HAP-1 (cell line): ENCODE data around the gene POSTN.
"Not testable (repeated sequence)": the region's sequence is repeated elsewhere in the genome, so short reads cannot be mapped to it uniquely, and the experiment has no call there.

Experiments used
- DNase-seq, 2 experiments: peaks; one replicate each; pipeline ENCODE4 v3.0.0-alpha.2; 2016 to 2020; ENCODE audit warnings: low spot score in 2 of 2
- H3K27me3 ChIP-seq: fragments of 250-450 bp; sonication (Bioruptor Pico); 2 replicates; pipeline ENCODE4 v1.5.1; 2020; ENCODE audit warnings: low read depth, mild to moderate bottlenecking, moderate library complexity
- H3K36me3 ChIP-seq: fragments of 250-450 bp; sonication (Bioruptor Pico); replicated peaks from 2 replicates; pipeline ENCODE4 v1.5.1; 2020; ENCODE audit warnings: mild to moderate bottlenecking
- H3K4me1 ChIP-seq: fragments of 250-450 bp; sonication (Bioruptor Pico); 2 replicates; pipeline ENCODE4 v1.5.1; 2020; ENCODE audit warnings: mild to moderate bottlenecking
- H3K4me3 ChIP-seq: fragments of 250-450 bp; sonication (Bioruptor Pico); 2 replicates; pipeline ENCODE4 v1.5.1; 2020; ENCODE audit warnings: mild to moderate bottlenecking, moderate library complexity
- H3K9me3 ChIP-seq: fragments of 250-450 bp; sonication (Bioruptor Pico); 2 replicates; pipeline ENCODE4 v1.5.1; 2020; ENCODE audit warnings: mild to moderate bottlenecking, moderate library complexity
- in situ Hi-C: fragments of 300-500 bp; cut with MboI; formaldehyde crosslinking; loops from 3 replicates; pipeline ENCODE4 v1.14.3; 2020; ENCODE audit warnings: low sequenced_read_pairs, inconsistent platforms, mixed read lengths

Gene POSTN

DNA sequence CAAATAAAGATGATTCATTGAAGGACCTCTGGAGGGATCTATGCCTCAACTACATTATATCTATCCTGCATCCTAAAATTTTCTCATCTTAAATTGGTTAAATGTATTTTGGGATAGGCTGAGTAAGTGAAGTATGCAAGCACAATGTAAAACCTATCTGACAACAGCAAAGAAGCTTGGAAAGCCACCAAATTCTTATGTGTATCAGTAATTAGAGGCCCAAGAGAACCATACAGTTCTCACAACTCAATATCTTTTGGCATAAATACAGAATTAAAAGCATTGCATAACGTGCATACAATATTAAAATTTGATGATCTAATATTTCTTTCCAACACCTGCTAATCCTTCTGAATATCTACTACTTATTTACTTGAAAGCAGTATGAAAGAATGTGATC lies 13.0 kb downstream of the POSTN start:
- Histone ChIP-seq H3K9me3 (no peaks in the 10 kb centered on the region), H3K4me3 (no peak overlapping the region), H3K27me3 (no peaks in the 10 kb centered on the region), H3K4me1 (no peaks in the 10 kb centered on the region), H3K36me3 (no peaks in the 10 kb centered on the region)
- in situ Hi-C loops, result no loop called here
- no peak for DNase-seq

DNA sequence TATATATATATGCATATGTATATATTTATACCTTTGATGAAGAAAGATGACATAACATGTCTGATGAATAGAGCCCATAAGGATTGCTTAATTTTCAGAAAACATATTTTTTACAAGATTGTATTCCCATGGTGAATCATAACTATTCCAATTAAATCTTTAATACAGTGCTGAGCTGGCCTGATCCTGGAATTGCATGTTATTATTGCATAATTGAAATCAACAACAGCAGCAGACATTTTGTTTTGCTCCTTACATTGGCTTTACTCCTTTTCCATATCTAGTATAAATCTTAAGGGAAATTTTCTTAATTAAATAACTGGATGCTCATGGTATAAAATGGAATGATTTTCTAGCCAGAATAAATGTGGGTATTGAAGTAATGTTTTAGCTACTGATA lies 22.0 kb downstream of the POSTN start:
- H3K4me3 ChIP-seq, result no peak overlapping the region
- H3K4me1 ChIP-seq, result no peaks in the 10 kb centered on the region
- H3K27me3 ChIP-seq, result no peaks in the 10 kb centered on the region
- no peak for DNase-seq
- no peaks in the 10 kb centered on the region for H3K9me3 ChIP-seq
- no peaks in the 10 kb centered on the region for H3K36me3 ChIP-seq
- in situ Hi-C loops, result no loop called here

DNA sequence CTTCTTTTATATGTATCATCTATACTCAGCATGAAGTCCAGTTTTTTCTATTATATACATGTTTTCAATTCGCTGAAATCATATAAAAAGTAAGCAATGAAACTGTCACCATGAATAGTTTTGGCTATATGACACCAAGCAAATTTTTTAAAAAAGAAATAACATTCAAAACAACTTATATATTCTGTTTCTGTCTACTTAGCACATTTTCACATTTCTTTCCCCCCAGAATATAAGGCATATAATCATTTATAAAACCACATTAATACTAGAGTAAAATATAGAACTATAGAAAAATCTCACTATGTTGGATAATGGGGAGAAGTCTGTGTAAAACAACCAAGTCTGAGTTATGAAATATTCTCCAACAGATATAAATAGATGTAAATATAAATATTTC lies 33.1 kb downstream of the POSTN start:
- Histone ChIP-seq H3K36me3 (no peaks in the 10 kb centered on the region), H3K27me3 (no peaks in the 10 kb centered on the region), H3K9me3 (no peaks in the 10 kb centered on the region), H3K4me1 (no peaks in the 10 kb centered on the region), H3K4me3 (no peak overlapping the region)
- in situ Hi-C loops, result no loop called here
- DNase-seq, result no peak

DNA sequence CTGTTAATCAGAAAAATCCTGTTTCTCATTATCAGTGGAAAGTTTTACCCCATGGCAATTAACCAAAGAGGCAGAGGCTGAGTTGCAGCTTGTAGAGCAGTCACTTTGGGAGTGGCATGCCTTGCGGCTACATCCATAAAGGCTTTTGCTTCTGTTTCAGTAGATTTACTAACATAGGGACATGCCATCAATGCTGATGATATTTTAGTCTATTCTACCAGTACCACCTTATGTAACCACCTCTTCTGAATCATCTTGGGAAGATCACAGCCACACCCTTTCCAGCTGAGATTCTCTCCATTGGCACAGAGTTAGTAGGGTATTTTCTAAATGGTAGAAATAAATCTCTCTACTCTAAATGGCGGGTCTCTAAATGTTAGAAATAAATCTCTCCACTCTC lies 37.5 kb downstream of the POSTN start:
- Histone ChIP-seq H3K9me3 (no peaks in the 10 kb centered on the region), H3K4me3 (no peak overlapping the region), H3K4me1 (no peaks in the 10 kb centered on the region), H3K27me3 (no peaks in the 10 kb centered on the region), H3K36me3 (no peaks in the 10 kb centered on the region)
- DNase-seq, result no peak
- in situ Hi-C loops, result no loop called here

DNA sequence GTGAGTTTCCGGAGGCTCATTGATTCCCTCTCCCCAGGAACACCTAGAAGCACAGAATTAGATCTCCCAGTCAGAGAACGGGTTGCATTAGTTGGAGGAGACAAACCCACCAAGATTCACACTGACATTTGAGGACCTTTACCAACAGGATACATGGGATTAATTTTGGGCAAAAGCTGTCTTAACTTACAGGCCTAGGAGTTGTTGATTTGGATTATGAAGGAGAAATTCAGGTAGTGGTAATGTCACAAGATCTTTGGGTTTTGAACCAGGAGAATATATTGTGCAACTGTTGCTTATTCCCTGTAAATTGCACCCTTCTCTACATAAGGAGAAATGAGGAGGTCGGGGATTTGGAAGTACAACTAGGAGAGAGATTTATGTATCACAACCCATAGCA lies 38.0 kb downstream of the POSTN start:
- in situ Hi-C loops, result no loop called here
- Histone ChIP-seq H3K36me3 (no peaks in the 10 kb centered on the region), H3K4me1 (no peaks in the 10 kb centered on the region), H3K27me3 (no peaks in the 10 kb centered on the region), H3K4me3 (no peak overlapping the region), H3K9me3 (no peaks in the 10 kb centered on the region)
- no peak for DNase-seq

DNA sequence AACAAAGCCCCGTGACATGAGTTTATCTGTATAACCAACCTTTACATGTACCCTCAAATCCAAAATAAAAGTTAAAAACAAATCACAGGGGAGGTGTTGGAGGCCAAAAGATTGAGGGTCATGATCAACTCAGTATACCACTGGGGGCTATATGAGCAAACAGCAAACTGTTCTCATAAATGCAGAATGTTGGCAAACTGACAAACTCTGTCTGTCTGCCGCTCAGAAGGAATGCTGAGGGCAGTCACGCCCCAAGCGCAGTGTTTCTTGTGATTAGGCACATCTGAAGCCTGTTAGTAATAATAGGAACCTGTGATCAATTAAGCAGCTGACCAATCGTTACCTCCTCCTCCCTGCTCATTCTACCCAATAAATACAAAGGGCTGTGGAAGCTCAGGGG lies 39.8 kb downstream of the POSTN start:
- H3K27me3 ChIP-seq, H3K36me3 ChIP-seq, in situ Hi-C loops, H3K9me3 ChIP-seq, DNase-seq, H3K4me3 ChIP-seq, H3K4me1 ChIP-seq: not testable (repeated sequence)

DNA sequence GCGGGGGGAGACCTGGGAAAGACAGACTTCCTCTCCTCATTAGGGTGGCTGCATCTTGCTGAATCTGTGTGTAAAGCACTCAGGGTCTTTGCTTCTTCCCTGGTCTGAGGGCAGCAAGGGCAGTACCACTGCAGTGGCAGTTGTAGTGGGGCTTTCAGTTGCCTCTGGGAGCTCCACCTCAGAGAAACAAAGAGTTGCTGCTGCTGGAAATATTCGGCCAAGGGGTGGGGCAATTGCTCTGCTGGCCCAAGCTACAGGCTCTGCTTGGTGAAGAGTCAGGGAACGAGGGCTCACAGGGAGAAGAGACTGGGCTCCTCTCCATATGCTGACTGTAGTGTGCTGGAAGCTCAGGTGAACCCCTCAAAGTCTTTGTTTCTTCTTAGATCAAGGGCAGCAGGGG lies 52.5 kb downstream of the POSTN start:
- in situ Hi-C loops, result no loop called here
- H3K4me3 ChIP-seq, result no peak overlapping the region
- no peaks in the 10 kb centered on the region for H3K27me3 ChIP-seq

DNA sequence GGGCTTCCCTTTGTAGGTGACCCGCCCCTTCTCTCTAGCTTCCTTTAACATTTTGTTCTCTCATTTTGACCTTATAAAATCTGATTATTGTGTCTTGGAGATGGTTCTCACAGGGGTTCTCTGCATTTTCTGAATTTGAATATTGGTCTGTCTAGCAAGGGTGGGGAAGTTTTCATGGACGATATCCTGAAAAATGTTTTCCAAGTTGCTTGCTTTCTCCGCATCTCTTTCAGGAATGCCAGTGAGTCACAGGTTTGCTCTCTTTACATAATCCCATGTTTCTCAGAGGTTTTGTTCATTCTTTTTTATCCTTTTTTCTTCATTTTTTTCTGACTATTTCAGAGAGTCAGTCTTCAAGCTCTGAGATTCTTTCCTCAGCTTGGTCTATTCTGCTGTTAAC lies 53.6 kb downstream of the POSTN start:
- no peak for DNase-seq
- in situ Hi-C loops, result no loop called here
- no peaks in the 10 kb centered on the region for H3K9me3 ChIP-seq
- no peaks in the 10 kb centered on the region for H3K4me1 ChIP-seq
- H3K4me3 ChIP-seq, result no peak overlapping the region
- H3K27me3 ChIP-seq, result no peaks in the 10 kb centered on the region
- H3K36me3 ChIP-seq, result no peaks in the 10 kb centered on the region

More for the DNA sequence above, 52.5 kb downstream of the POSTN start:
- no peaks in the 10 kb centered on the region for H3K4me1 ChIP-seq
- no peak for DNase-seq
- no peaks in the 10 kb centered on the region for H3K9me3 ChIP-seq
- H3K36me3 ChIP-seq, result no peaks in the 10 kb centered on the region

DNA sequence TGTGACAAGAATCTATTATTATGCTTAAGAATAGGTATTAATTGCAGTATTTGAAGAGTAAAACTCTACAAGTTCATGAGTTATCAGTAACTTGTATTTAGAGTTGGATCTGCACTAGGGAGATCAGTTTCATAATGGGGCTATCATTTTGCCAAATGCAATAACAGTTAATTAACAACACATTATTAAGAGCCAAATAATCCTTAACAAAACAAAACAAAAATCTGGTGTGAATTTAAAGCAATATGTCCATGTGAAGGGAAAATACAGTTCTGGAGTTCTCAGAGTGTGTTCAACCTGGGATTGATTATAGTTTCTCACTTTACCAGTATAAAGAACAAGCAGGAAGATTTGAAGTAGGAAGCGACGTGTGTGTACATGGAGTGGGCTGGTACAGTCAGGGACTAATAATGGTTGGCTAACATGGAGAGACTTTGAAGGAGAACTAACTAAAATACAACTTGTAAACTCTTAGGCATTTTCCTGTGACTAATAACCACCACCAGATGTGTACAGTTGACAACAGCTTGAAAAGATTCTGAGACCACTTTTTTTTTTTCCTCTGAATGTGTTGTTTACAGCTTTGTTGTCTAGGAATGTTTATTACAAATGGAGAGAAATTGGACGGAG lies 58.5 kb downstream of the POSTN start:
- Histone ChIP-seq H3K36me3 (no peaks in the 10 kb centered on the region), H3K27me3 (no peaks in the 10 kb centered on the region), H3K4me1 (no peaks in the 10 kb centered on the region), H3K9me3 (no peaks in the 10 kb centered on the region), H3K4me3 (no peak overlapping the region)
- DNase-seq, result no peak
- in situ Hi-C loops, result no loop called here

DNA sequence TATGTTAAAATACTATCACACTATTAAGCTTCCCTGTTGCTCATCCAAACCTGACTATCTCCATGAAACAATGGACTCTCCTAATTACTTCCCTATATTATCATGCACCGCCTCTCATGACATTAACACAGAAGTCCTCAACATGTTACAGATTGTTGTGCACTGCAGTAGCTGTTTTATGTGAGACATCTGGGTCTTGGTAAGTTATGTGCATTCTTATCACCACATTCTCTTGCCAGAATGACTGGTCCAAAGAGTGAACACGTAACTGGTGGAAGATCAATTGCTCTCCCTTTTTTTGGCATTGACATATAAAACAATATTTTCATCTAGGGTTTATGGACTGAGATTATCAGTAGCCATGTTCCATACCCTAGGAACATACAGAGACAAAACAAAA lies 59.4 kb downstream of the POSTN start:
- Histone ChIP-seq H3K4me1 (no peaks in the 10 kb centered on the region), H3K27me3 (no peaks in the 10 kb centered on the region), H3K4me3 (no peak overlapping the region), H3K36me3 (no peaks in the 10 kb centered on the region), H3K9me3 (no peaks in the 10 kb centered on the region)
- DNase-seq, result no peak
- in situ Hi-C loops, result no loop called here

DNA sequence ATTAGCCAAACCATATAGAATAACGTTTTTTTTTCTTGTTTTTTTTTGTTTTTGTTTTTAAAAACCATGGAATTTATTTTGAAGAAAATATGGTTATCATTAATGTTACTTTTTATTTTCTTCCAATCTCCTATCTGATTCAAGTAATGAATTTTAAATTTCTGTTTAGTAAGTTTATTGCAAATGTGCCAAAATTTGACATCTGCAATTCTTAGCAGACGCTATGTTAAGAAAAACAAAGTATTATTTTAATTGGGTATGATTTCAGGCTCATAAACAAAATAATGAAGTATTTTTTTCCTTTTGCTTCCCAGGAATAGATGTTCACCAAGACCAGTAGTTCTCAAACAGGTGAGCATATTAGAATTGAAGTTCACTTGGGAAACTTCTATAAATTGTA lies 63.1 kb downstream of the POSTN start:
- no peak overlapping the region for H3K4me3 ChIP-seq
- no peak for DNase-seq
- no peaks in the 10 kb centered on the region for H3K27me3 ChIP-seq
- no peaks in the 10 kb centered on the region for H3K4me1 ChIP-seq
- H3K36me3 ChIP-seq, result no peaks in the 10 kb centered on the region
- in situ Hi-C loops, result no loop called here
- no peaks in the 10 kb centered on the region for H3K9me3 ChIP-seq

DNA sequence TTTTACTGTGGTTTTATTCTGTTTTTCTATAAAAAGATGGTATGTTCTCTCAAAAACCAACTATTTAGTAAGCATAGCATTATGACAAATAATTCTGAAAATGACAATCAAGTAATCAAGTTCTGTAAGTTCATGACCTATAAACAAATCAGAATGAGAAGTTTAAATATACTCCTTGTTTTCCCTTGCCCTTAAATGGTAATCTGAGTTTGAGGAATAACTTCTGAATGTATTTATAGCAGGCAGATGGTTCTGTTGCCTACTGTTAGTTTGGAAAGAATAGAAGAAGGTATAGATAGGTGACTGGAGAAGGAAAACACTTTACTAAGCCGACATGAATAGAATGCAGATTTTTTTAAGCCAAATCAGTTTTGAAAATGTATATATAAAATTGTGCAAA lies 63.9 kb downstream of the POSTN start:
- H3K27me3 ChIP-seq, result no peaks in the 10 kb centered on the region
- no peaks in the 10 kb centered on the region for H3K36me3 ChIP-seq
- in situ Hi-C loops, result no loop called here
- no peaks in the 10 kb centered on the region for H3K9me3 ChIP-seq
- no peak overlapping the region for H3K4me3 ChIP-seq
- DNase-seq, result no peak
- no peaks in the 10 kb centered on the region for H3K4me1 ChIP-seq

DNA sequence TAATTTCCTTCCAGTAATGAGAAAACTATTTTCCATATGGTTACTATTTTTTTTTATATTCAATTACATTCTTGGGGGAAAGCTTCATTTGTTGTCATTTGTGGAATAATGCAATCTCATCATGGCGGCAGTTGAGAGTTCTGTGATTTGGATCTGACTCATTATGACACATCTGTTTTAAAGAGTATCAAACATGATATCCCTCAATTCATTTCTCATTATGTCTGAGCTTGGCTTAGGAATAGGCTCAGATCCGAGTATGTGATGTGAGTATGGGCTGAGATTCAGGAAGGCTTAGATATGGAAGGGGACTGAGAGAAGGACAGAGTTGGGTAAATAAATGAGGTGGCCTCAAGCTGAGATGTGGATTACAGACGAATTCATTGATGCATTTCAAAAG lies 64.4 kb downstream of the POSTN start:
- no peak overlapping the region for H3K4me3 ChIP-seq
- no peaks in the 10 kb centered on the region for H3K9me3 ChIP-seq
- in situ Hi-C loops, result no loop called here
- H3K36me3 ChIP-seq, result no peaks in the 10 kb centered on the region
- no peaks in the 10 kb centered on the region for H3K4me1 ChIP-seq
- no peak for DNase-seq
- no peaks in the 10 kb centered on the region for H3K27me3 ChIP-seq

DNA sequence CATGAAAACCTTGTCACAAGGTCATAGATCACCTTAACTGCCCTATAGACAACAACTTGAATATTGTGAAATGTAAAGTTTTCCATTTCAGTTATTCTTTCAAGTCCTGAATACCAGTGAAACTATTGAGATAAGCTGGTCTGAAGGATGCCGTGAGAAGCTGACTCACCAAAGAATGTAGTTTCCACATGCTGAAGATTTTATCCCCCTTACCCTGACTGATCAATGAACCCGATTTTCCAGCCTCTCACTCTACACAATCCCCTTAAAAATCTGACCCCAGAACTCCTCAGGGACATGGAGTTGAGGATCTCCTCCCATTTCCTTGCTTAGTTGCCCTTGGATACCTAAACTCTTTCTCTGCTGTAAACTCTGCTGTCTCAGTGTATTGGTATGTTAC lies 67.5 kb downstream of the POSTN start:
- H3K27me3 ChIP-seq, result no peaks in the 10 kb centered on the region; the same call in 1 of the 2 replicates
- in situ Hi-C loops, result no loop called here
- no peaks in the 10 kb centered on the region for H3K4me1 ChIP-seq
- no peaks in the 10 kb centered on the region for H3K36me3 ChIP-seq
- DNase-seq, result no peak
- H3K9me3 ChIP-seq, result no peaks in the 10 kb centered on the region
- no peak overlapping the region for H3K4me3 ChIP-seq

DNA sequence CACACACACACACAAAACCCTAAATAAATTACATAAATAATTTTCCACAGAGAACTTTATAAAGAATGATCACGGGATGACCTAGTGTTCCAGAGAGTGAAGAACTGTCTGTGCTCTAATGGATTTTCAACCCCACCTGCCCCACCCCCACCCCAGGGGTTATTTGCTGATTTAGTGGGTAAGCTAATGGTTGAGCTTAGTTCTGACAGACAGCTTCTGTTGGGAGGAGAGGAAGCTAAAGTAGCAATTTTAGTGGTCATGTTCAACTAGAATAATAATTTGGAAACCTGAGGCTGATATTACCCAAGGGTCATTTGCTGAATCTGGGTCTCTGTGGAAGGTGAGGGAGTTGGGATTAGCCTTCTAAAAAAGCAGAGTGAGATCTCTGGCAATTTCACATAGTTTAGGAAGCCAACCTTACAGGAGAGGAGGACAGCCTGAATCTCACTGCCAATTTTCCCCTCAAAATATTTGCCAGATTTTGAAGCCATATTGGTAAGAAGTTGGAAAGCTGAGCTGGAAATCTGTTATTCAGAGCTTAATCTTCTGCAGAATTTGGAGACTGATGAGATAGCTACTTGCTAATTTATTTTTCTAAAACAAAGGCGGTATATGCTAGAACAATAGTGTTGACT lies 68.7 kb downstream of the POSTN start:
- Histone ChIP-seq H3K4me1 (no peaks in the 10 kb centered on the region), H3K27me3 (no peaks in the 10 kb centered on the region; the same call in 1 of the 2 replicates), H3K4me3 (no peak overlapping the region), H3K36me3 (no peaks in the 10 kb centered on the region), H3K9me3 (no peaks in the 10 kb centered on the region)
- in situ Hi-C loops, result no loop called here
- no peak for DNase-seq
